Measurements from ENCODE around the gene TRAF6.

DNA sequence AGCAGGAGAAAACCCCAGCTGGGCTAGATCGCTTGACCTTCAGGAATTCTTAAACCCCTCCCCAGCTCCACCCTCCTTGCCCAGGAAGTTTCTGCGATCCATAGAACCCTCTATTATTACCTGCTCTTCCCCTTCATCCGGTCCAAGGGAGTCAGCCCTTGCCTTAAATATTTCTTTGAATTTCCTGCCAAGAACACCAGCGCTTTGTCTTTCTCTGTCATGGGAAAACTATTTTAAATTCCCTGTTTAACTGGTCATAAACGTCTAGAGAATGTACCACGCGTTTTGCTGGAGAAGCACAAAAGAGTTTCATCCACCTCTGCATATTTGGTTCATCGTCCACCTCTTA, 496 bp upstream of the TRAF6 start:
- TF ChIP-seq, protein P1, sequence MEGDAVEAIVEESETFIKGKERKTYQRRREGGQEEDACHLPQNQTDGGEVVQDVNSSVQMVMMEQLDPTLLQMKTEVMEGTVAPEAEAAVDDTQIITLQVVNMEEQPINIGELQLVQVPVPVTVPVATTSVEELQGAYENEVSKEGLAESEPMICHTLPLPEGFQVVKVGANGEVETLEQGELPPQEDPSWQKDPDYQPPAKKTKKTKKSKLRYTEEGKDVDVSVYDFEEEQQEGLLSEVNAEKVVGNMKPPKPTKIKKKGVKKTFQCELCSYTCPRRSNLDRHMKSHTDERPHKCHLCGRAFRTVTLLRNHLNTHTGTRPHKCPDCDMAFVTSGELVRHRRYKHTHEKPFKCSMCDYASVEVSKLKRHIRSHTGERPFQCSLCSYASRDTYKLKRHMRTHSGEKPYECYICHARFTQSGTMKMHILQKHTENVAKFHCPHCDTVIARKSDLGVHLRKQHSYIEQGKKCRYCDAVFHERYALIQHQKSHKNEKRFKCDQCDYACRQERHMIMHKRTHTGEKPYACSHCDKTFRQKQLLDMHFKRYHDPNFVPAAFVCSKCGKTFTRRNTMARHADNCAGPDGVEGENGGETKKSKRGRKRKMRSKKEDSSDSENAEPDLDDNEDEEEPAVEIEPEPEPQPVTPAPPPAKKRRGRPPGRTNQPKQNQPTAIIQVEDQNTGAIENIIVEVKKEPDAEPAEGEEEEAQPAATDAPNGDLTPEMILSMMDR (conservative IDR thresholded peaks at IDR 0.05 in 1 of 2, IDR thresholded peaks at IDR 0.05 in 1 of 2; ENCODE audit: extremely low read depth in 1 of 2, insufficient read depth in 1 of 2, low read depth in 1 of 2, low read length in 2 of 2): no peak
- no peak for TF ChIP-seq EZH2 (IDR thresholded peaks at IDR 0.05; ENCODE audit: borderline replicate concordance, low read length)
